Liver (tissue), 9 donors: ENCODE results near the gene EP400. TPM values are rescaled to one million over a fixed set of nuclear protein-coding genes. Genes with fewer than 3 reads are reported as not detected.

Source experiments
- DNase-seq: peaks from one replicate; pipeline ENCODE4 v3.0.0-alpha.2; 2017; ENCODE audit warnings: low spot score
- H3K27ac ChIP-seq, 2 donors: one replicate each; pipeline ENCODE4 v1.7.0; 2013; ENCODE audit warnings: inconsistent platforms in 2 of 2, low read length in 2 of 2, control low read depth in 1 of 2, low read depth in 1 of 2, mild to moderate bottlenecking in 1 of 2
- H3K27me3 ChIP-seq, 4 donors: one replicate each; pipeline versions ENCODE4 v1.6.1 to v1.7.0; 2013; ENCODE audit warnings: low read length in 3 of 4, inconsistent platforms in 1 of 4, mild to moderate bottlenecking in 1 of 4, moderate library complexity in 1 of 4; ENCODE audit not compliant: control insufficient read depth in 4 of 4, insufficient read depth in 4 of 4
- H3K36me3 ChIP-seq, 4 donors: one replicate each; pipeline versions ENCODE4 v1.6.1 to v1.7.0; 2013; ENCODE audit warnings: low read length in 3 of 4, mild to moderate bottlenecking in 3 of 4, low read depth in 1 of 4, moderate library complexity in 1 of 4; ENCODE audit not compliant: control insufficient read depth in 4 of 4, insufficient read depth in 3 of 4
- H3K4me1 ChIP-seq, 4 donors: one replicate each; pipeline versions ENCODE4 v1.6.1 to v1.7.0; 2013; ENCODE audit warnings: low read length in 3 of 4, mild to moderate bottlenecking in 3 of 4, moderate library complexity in 1 of 4; ENCODE audit not compliant: control insufficient read depth in 4 of 4, insufficient read depth in 4 of 4
- H3K4me3 ChIP-seq, 3 donors: one replicate each; pipeline versions ENCODE4 v1.6.1 to v1.7.0; 2013; ENCODE audit warnings: low read length in 3 of 3, control low read depth in 1 of 3, low read depth in 1 of 3, mild to moderate bottlenecking in 1 of 3
- H3K9ac ChIP-seq, 2 donors: one replicate each; pipeline ENCODE4 v1.7.0; 2013; ENCODE audit warnings: low read length in 2 of 2, mild to moderate bottlenecking in 2 of 2, moderate library complexity in 2 of 2, control low read depth in 1 of 2, low read depth in 1 of 2
- H3K9me3 ChIP-seq, 4 donors: one replicate each; pipeline versions ENCODE4 v1.6.1 to v1.7.0; 2013; ENCODE audit warnings: low read length in 3 of 4; ENCODE audit not compliant: control insufficient read depth in 4 of 4
- EGR1 ChIP-seq, 2 donors: IDR thresholded peaks; 2 replicates each; pipeline ENCODE4 v1.6.1; 2016 to 2018; ENCODE audit warnings: antibody characterized with exemption in 2 of 2, low read depth in 2 of 2
- FOXA1 ChIP-seq: IDR thresholded peaks from 2 replicates; pipeline ENCODE4 v1.6.1; 2016; ENCODE audit warnings: antibody characterized with exemption
- FOXA2 ChIP-seq: IDR thresholded peaks from 2 replicates; pipeline ENCODE4 v1.6.1; 2016; ENCODE audit warnings: antibody characterized with exemption
- GABPA ChIP-seq, 2 donors: IDR thresholded peaks in 1 of 2; conservative IDR thresholded peaks in 1 of 2; 2 replicates each; pipeline ENCODE4 v1.6.1; 2016; ENCODE audit warnings: antibody characterized with exemption in 2 of 2, mild to moderate bottlenecking in 1 of 2, moderate library complexity in 1 of 2
- HNF4A ChIP-seq, 2 donors: conservative IDR thresholded peaks; 2 replicates each; pipeline ENCODE4 v1.6.1; 2016; ENCODE audit warnings: antibody characterized with exemption in 2 of 2, mild to moderate bottlenecking in 2 of 2
- HNF4G ChIP-seq: IDR thresholded peaks from 2 replicates; pipeline ENCODE4 v1.6.1; 2016; ENCODE audit warnings: antibody characterized with exemption
- JUND ChIP-seq, 2 donors: IDR thresholded peaks; 2 replicates each; pipeline ENCODE4 v1.6.1; 2016; ENCODE audit warnings: antibody characterized with exemption in 2 of 2
- NR2F2 ChIP-seq: IDR thresholded peaks from 2 replicates; pipeline ENCODE4 v1.6.1; 2016; ENCODE audit warnings: antibody characterized with exemption
- RAD21 ChIP-seq, 2 donors: IDR thresholded peaks; 2 replicates each; pipeline ENCODE4 v1.6.1; 2016; ENCODE audit warnings: antibody characterized with exemption in 2 of 2, mild to moderate bottlenecking in 2 of 2
- SP1 ChIP-seq: IDR thresholded peaks from 2 replicates; pipeline ENCODE4 v1.6.1; 2018; ENCODE audit warnings: antibody characterized with exemption, mild to moderate bottlenecking
- TAF1 ChIP-seq: conservative IDR thresholded peaks from 2 replicates; pipeline ENCODE4 v1.6.1; 2016; ENCODE audit warnings: antibody characterized with exemption, mild to moderate bottlenecking
- YY1 ChIP-seq: IDR thresholded peaks from 2 replicates; pipeline ENCODE4 v1.6.1; 2016; ENCODE audit warnings: antibody characterized with exemption, mild to moderate bottlenecking
- WGBS: extraction: QIAGEN DNeasy Blood & Tissue Kit; methylation state at CpG from one replicate; pipeline ENCODE4 v1.1.7; 2013; 5-methylcytosine and 5-hydroxymethylcytosine counted together
- polyA plus RNA-seq, 2 donors: library from polyadenylated mRNA; stranded (reverse) in 1 of 2; unstranded in 1 of 2; fragments of 200-250 nt in 1 of 2; fragments of >200 nt in 1 of 2; fragmentation: Nextera tagmentation in 1 of 2; extraction: Ambion mirVana in 1 of 2; gene quantifications; one replicate each; pipeline versions ENCODE4 v1.2.1 to v1.2.3, GENCODE V29; 2013 to 2015
- total RNA-seq, 2 donors: library from RNA; depleted of rRNA; stranded (reverse); fragments of >200 nt; gene quantifications; one replicate each; pipeline ENCODE4 v1.2.3, GENCODE V29; 2014
- TF ChIP-seq, protein P1 (sequence below): fragments of 150-350 bp; IDR thresholded peaks from 2 replicates; pipeline ENCODE4 v1.5.1; 2017; ENCODE audit warnings: improper control_type of control experiment, low read depth, low read length; ENCODE audit not compliant: missing input control
- TF ChIP-seq, protein P2 (sequence below): IDR thresholded peaks from 2 replicates; pipeline ENCODE4 v1.6.1; 2016; ENCODE audit warnings: antibody characterized with exemption
- TF ChIP-seq, protein P3 (sequence below): IDR thresholded peaks from 2 replicates; pipeline ENCODE4 v1.6.1; 2016; ENCODE audit warnings: antibody characterized with exemption
- TF ChIP-seq, protein P4 (sequence below): IDR thresholded peaks from 2 replicates; pipeline ENCODE4 v1.6.1; 2016; ENCODE audit warnings: antibody characterized with exemption
- donor health status: healthy.
- donor health status: healthy.
- donor health status: healthy.
- donor health status: healthy.
- donor health status: healthy.

EP400 gene
- total and polyA plus RNA-seq, 4 donors: 4.7 to 12.4 (median 7.1) TPM

DNA sequence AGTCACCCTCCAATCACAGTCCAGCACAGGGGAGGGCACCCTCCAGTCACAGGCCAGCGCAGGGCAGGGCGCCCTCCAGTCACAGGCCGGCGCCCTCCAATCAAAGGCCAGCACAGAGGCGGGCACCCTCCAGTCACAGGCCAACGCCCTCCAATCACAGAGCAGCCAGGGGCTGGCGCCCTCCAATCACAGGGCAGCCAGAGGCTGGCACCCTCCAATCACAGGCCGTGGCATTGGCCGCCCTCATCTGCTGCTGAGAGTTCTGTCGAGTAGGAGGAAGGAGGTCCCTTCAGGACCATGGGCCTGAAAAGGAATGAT, 167.8 kb downstream of the EP400 start:
- Histone ChIP-seq H3K4me3 (no peak overlapping the region), H3K36me3 (peaks cover 17 to 44% (median 27%) of the 10 kb centered on the region in 4 donors), H3K27me3 (no peaks in the 10 kb centered on the region), H3K9ac (no peak overlapping the region), H3K27ac (no peak overlapping the region), H3K9me3 (no peaks in the 10 kb centered on the region), H3K4me1 (no peaks in the 10 kb centered on the region)
- WGBS: 94% methylated on average over 10 of the region's 10 CpGs
- DNase-seq: no peak
- no peak for TF ChIP-seq HNF4A (conservative IDR thresholded peaks at IDR 0.05)
- TF ChIP-seq EGR1 (IDR thresholded peaks at IDR 0.05; ENCODE audit: low read depth in 2 of 2): no peak
- TF ChIP-seq YY1: no peak
- TF ChIP-seq NR2F2: no peak
- TF ChIP-seq, protein P1, sequence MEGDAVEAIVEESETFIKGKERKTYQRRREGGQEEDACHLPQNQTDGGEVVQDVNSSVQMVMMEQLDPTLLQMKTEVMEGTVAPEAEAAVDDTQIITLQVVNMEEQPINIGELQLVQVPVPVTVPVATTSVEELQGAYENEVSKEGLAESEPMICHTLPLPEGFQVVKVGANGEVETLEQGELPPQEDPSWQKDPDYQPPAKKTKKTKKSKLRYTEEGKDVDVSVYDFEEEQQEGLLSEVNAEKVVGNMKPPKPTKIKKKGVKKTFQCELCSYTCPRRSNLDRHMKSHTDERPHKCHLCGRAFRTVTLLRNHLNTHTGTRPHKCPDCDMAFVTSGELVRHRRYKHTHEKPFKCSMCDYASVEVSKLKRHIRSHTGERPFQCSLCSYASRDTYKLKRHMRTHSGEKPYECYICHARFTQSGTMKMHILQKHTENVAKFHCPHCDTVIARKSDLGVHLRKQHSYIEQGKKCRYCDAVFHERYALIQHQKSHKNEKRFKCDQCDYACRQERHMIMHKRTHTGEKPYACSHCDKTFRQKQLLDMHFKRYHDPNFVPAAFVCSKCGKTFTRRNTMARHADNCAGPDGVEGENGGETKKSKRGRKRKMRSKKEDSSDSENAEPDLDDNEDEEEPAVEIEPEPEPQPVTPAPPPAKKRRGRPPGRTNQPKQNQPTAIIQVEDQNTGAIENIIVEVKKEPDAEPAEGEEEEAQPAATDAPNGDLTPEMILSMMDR: no peak
- no peak for TF ChIP-seq FOXA2
- TF ChIP-seq GABPA (IDR thresholded peaks at IDR 0.05 in 1 of 2, conservative IDR thresholded peaks at IDR 0.05 in 1 of 2): no peak
- TF ChIP-seq TAF1: no peak
- TF ChIP-seq, protein P2, sequence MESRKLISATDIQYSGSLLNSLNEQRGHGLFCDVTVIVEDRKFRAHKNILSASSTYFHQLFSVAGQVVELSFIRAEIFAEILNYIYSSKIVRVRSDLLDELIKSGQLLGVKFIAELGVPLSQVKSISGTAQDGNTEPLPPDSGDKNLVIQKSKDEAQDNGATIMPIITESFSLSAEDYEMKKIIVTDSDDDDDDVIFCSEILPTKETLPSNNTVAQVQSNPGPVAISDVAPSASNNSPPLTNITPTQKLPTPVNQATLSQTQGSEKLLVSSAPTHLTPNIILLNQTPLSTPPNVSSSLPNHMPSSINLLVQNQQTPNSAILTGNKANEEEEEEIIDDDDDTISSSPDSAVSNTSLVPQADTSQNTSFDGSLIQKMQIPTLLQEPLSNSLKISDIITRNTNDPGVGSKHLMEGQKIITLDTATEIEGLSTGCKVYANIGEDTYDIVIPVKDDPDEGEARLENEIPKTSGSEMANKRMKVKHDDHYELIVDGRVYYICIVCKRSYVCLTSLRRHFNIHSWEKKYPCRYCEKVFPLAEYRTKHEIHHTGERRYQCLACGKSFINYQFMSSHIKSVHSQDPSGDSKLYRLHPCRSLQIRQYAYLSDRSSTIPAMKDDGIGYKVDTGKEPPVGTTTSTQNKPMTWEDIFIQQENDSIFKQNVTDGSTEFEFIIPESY: no peak
- TF ChIP-seq FOXA1: no peak
- no peak for TF ChIP-seq RAD21 (IDR thresholded peaks at IDR 0.05)
- no peak for TF ChIP-seq HNF4G
- TF ChIP-seq, protein P3, sequence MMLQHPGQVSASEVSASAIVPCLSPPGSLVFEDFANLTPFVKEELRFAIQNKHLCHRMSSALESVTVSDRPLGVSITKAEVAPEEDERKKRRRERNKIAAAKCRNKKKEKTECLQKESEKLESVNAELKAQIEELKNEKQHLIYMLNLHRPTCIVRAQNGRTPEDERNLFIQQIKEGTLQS: no peak
- TF ChIP-seq JUND (IDR thresholded peaks at IDR 0.05): no peak
- TF ChIP-seq, protein P4, sequence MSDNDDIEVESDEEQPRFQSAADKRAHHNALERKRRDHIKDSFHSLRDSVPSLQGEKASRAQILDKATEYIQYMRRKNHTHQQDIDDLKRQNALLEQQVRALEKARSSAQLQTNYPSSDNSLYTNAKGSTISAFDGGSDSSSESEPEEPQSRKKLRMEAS: no peak
- no peak for TF ChIP-seq SP1

DNA sequence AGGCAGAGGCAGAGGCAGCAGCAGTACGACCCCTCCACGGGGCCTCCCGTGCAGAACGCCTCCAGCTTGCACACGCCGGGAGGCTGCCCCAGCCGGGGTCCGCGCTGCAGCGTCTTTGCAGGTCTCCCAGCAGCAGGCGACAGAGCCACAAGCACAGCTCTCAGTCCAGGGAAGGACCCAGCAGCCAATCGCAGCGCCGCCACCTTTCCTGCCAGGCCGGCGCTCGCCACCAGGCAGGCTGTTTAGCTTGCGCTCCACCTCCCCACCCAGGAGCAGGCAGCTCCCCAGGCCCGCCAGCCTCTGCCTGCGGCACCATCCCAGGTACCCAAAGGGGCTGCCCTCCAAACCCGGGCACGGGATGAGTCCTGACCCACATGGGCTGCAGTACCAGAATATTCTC, 169.1 kb downstream of the EP400 start:
- DNase-seq: no peak
- Histone ChIP-seq H3K36me3 (peaks cover 12 to 41% (median 27%) of the 10 kb centered on the region in 4 donors), H3K27ac (no peak overlapping the region), H3K9me3 (no peaks in the 10 kb centered on the region), H3K4me3 (no peak overlapping the region), H3K4me1 (no peaks in the 10 kb centered on the region), H3K27me3 (no peaks in the 10 kb centered on the region), H3K9ac (no peak overlapping the region)
- TF ChIP-seq EGR1 (IDR thresholded peaks at IDR 0.05; ENCODE audit: low read depth in 2 of 2): no peak
- no peak for TF ChIP-seq SP1
- no peak for TF ChIP-seq NR2F2
- TF ChIP-seq RAD21 (IDR thresholded peaks at IDR 0.05): no peak
- no peak for TF ChIP-seq YY1
- TF ChIP-seq HNF4G: no peak
- no peak for TF ChIP-seq JUND (IDR thresholded peaks at IDR 0.05)
- no peak for TF ChIP-seq TAF1
- TF ChIP-seq, protein P2: no peak
- no peak for TF ChIP-seq FOXA2
- TF ChIP-seq, protein P1: no peak
- TF ChIP-seq, protein P3: no peak
- WGBS: 97% methylated on average over 22 of the region's 22 CpGs
